Measurements from ENCODE around the gene KIF13A. TPM values are rescaled to one million over a fixed set of nuclear protein-coding genes. Genes with fewer than 3 reads are reported as not detected.

Gene KIF13A
- total and polyA plus RNA-seq, 12 donors = 16.7 to 198 (median 97.8) TPM

- intact Hi-C loops (cut with DNase I) = loop anchor here in 1 of 10 donors (2.0 kb wide), 1 partner anchor 117 kb away; no protein-coding TSS in a partner anchor
- Histone ChIP-seq H3K27me3 (no peaks in the 10 kb centered on the region), H3K27ac (peak overlapping the region in 2 of 10 donors; percentile 16 to 33), H3K4me1 (peaks cover 4 to 55% (median 48%) of the 10 kb centered on the region in 9 donors), H3K9me3 (no peaks in the 10 kb centered on the region), H3K4me3 (no peak overlapping the region), H3K36me3 (peaks cover 0 to 20% (median 0%) of the 10 kb centered on the region in 9 donors)
- TF ChIP-seq CTCF (IDR thresholded peaks at IDR 0.05) = no peak
- ATAC-seq (peak in 1 of 8 donors; percentile 17), DNase-seq (no peak)
- WGBS, 2 donors = 80 to 83% methylated on average over 3 of the region's 3 CpGs
These were observed 115.6 kb downstream of the KIF13A start for GRCh38 chr6:17871836-17872235.

GRCh38 chr6:17871189-17871519 is 116.3 kb downstream of the KIF13A start:
- Histone ChIP-seq H3K4me1 (peaks cover 7 to 55% (median 48%) of the 10 kb centered on the region in 9 donors), H3K36me3 (peaks cover 0 to 20% (median 0%) of the 10 kb centered on the region in 9 donors), H3K27me3 (no peaks in the 10 kb centered on the region), H3K4me3 (no peak overlapping the region), H3K9me3 (no peaks in the 10 kb centered on the region), H3K27ac (peak overlapping the region in 1 of 10 donors; percentile 16)
- intact Hi-C loops (cut with DNase I) = loop anchor here in 1 of 10 donors (2.0 kb wide), 1 partner anchor 118 kb away; no protein-coding TSS in a partner anchor
- 70 to 73% methylated on average over 1 of the region's 1 CpG for WGBS, 2 donors
- DNase-seq (no peak), ATAC-seq (no peak)
- no peak for TF ChIP-seq CTCF (IDR thresholded peaks at IDR 0.05)

GRCh38 chr6:17870300-17871188 is 116.9 kb downstream of the KIF13A start:
- no peaks in the 10 kb centered on the region for H3K27me3 ChIP-seq
- no peak overlapping the region for H3K4me3 ChIP-seq
- H3K9me3 ChIP-seq = no peaks in the 10 kb centered on the region
- no peak for TF ChIP-seq CTCF (IDR thresholded peaks at IDR 0.05)
- DNase-seq (no peak), ATAC-seq (no peak)
- intact Hi-C loops (cut with DNase I) = loop anchor here in 1 of 10 donors (2.0 kb wide), 1 partner anchor 118 kb away; no protein-coding TSS in a partner anchor
- H3K4me1 ChIP-seq = peaks cover 7 to 61% (median 49%) of the 10 kb centered on the region in 9 donors
- H3K36me3 ChIP-seq = peaks cover 0 to 20% (median 0%) of the 10 kb centered on the region in 9 donors
- peak overlapping the region in 2 of 10 donors; percentile 7 to 79 for H3K27ac ChIP-seq
- WGBS, 2 donors = 78 to 93% methylated on average over 5 of the region's 5 CpGs

- no peak for DNase-seq
- Histone ChIP-seq H3K4me1 (peaks cover 7 to 70% (median 57%) of the 10 kb centered on the region in 9 donors), H3K4me3 (no peak overlapping the region), H3K27ac (peak overlapping the region in 5 of 10 donors; percentile 3 to 79 (median 32)), H3K9me3 (no peaks in the 10 kb centered on the region), H3K27me3 (no peaks in the 10 kb centered on the region), H3K36me3 (peaks cover 0 to 20% (median 0%) of the 10 kb centered on the region in 9 donors)
- intact Hi-C loops (cut with DNase I) = loop anchor here in 6 of 10 donors (2.0 to 10.0 kb wide), 5 partner anchors 43 to 119 kb away; partner anchors contain the start of gene KIF13A (in 5 of the 6)
- WGBS, 2 donors = 45 to 63% methylated on average over 3 of the region's 3 CpGs
- no peak for ATAC-seq
- TF ChIP-seq CTCF (IDR thresholded peaks at IDR 0.05) = no peak
These were observed 117.7 kb downstream of the KIF13A start for GRCh38 chr6:17869753-17870050.
